ENCODE results near the gene IGF2.

DNA sequence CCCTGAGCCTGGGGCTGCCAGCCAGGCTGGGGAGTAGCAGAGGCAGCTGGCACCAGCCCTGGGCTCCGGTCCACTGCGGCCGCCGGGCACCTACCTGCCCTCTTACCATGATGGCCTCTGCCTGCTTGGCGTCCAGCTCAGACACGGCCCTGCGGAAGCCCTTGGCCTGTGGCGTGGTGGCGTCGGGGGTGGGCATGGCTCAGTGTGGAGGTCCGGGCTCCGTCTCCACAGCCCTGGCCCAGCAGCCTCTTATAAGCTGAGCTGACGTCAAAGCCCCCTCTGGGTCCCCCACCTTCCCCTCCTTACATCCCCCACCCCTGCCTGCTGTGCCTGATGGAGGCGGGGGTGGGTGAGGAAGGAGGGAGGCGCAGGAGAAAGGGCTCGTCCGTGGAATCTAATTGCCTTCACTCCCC is 32.4 kb upstream of the IGF2 start, which contains the start of gene TH:
- TF ChIP-seq, protein P1, sequence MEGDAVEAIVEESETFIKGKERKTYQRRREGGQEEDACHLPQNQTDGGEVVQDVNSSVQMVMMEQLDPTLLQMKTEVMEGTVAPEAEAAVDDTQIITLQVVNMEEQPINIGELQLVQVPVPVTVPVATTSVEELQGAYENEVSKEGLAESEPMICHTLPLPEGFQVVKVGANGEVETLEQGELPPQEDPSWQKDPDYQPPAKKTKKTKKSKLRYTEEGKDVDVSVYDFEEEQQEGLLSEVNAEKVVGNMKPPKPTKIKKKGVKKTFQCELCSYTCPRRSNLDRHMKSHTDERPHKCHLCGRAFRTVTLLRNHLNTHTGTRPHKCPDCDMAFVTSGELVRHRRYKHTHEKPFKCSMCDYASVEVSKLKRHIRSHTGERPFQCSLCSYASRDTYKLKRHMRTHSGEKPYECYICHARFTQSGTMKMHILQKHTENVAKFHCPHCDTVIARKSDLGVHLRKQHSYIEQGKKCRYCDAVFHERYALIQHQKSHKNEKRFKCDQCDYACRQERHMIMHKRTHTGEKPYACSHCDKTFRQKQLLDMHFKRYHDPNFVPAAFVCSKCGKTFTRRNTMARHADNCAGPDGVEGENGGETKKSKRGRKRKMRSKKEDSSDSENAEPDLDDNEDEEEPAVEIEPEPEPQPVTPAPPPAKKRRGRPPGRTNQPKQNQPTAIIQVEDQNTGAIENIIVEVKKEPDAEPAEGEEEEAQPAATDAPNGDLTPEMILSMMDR (IDR thresholded peaks at IDR 0.05), result no peak
- TF ChIP-seq POLR2A (IDR thresholded peaks at IDR 0.05), result no peak
